ENCODE measurements around the gene ASRGL1.
"Not testable (repeated sequence)": the region's sequence is repeated elsewhere in the genome, so short reads cannot be mapped to it uniquely, and the experiment has no call there.

ASRGL1 gene

GRCh38 chr11:62370743-62371440 is 33.6 kb downstream of the ASRGL1 start:
- DNase-seq: peak; percentile 64
- H3K4me1 Mint-ChIP-seq: peaks cover 36% of the 10 kb centered on the region
- H3K4me3 Mint-ChIP-seq: no peak overlapping the region
- H3K9me3 Mint-ChIP-seq: peaks cover 1% of the 10 kb centered on the region
- H3K27ac Mint-ChIP-seq: peak overlapping the region; percentile 83
- CTCF ChIA-PET: interaction anchor here (1.0 to 1.3 kb wide), 2 partner anchors 30 to 31 kb away, joined by 3 to 4 read pairs; no protein-coding TSS in a partner anchor
- H3K27me3 Mint-ChIP-seq: no peaks in the 10 kb centered on the region
- H3K36me3 Mint-ChIP-seq: no peaks in the 10 kb centered on the region

- no peak overlapping the region for H3K4me3 Mint-ChIP-seq
- CTCF ChIA-PET: interaction anchor here (0.6 to 0.9 kb wide), 2 partner anchors 32 to 186 kb away, joined by 3 read pairs; no protein-coding TSS in a partner anchor
- no peaks in the 10 kb centered on the region for H3K36me3 Mint-ChIP-seq
- peaks cover 35% of the 10 kb centered on the region for H3K4me1 Mint-ChIP-seq
- H3K27me3 Mint-ChIP-seq: no peaks in the 10 kb centered on the region
- peak; percentile 46 for DNase-seq
- peak overlapping the region; percentile 34 for H3K27ac Mint-ChIP-seq
- peaks cover 1% of the 10 kb centered on the region for H3K9me3 Mint-ChIP-seq
Observed at GRCh38 chr11:62372871-62373270, 35.6 kb downstream of the ASRGL1 start.

GRCh38 chr11:62373464-62374119 is 36.3 kb downstream of the ASRGL1 start:
- H3K4me3 Mint-ChIP-seq: no peak overlapping the region
- CTCF ChIA-PET: interaction anchor here (0.8 to 2.1 kb wide), 3 partner anchors 21 to 35 kb away, joined by 4 to 8 read pairs (median 6); no protein-coding TSS in a partner anchor
- H3K4me1 Mint-ChIP-seq: peaks cover 28% of the 10 kb centered on the region
- H3K36me3 Mint-ChIP-seq: no peaks in the 10 kb centered on the region
- no peak overlapping the region for H3K27ac Mint-ChIP-seq
- no peak for DNase-seq
- H3K27me3 Mint-ChIP-seq: no peaks in the 10 kb centered on the region
- H3K9me3 Mint-ChIP-seq: no peaks in the 10 kb centered on the region

- CTCF ChIA-PET: interaction anchor here (1.3 to 2.1 kb wide), 3 partner anchors 15 to 34 kb away, joined by 4 to 8 read pairs (median 6); no protein-coding TSS in a partner anchor
- H3K4me3 Mint-ChIP-seq: no peak overlapping the region
- H3K27ac Mint-ChIP-seq: no peak overlapping the region
- peaks cover 7% of the 10 kb centered on the region for H3K27me3 Mint-ChIP-seq
- no peak for DNase-seq
- H3K36me3 Mint-ChIP-seq: no peaks in the 10 kb centered on the region
- no peaks in the 10 kb centered on the region for H3K9me3 Mint-ChIP-seq
- peaks cover 28% of the 10 kb centered on the region for H3K4me1 Mint-ChIP-seq
Observed at GRCh38 chr11:62374801-62375200, 37.6 kb downstream of the ASRGL1 start.

- H3K4me3 Mint-ChIP-seq, H3K9me3 Mint-ChIP-seq, DNase-seq, H3K36me3 Mint-ChIP-seq, H3K4me1 Mint-ChIP-seq, H3K27ac Mint-ChIP-seq: not testable (repeated sequence)
- peaks cover 10% of the 10 kb centered on the region for H3K27me3 Mint-ChIP-seq
- CTCF ChIA-PET: interaction anchor here (0.7 to 3.4 kb wide), 8 partner anchors 13 to 67 kb away, joined by 3 to 39 read pairs (median 6); partner anchors contain the start of gene ASRGL1
Observed at GRCh38 chr11:62378459-62379063, 41.3 kb downstream of the ASRGL1 start.

- CTCF ChIA-PET: interaction anchor here (0.9 to 1.6 kb wide), 7 partner anchors 10 to 208 kb away, joined by 3 to 12 read pairs (median 4); no protein-coding TSS in a partner anchor
- H3K36me3 Mint-ChIP-seq, H3K4me3 Mint-ChIP-seq, H3K4me1 Mint-ChIP-seq, H3K27ac Mint-ChIP-seq, H3K9me3 Mint-ChIP-seq, DNase-seq: not testable (repeated sequence)
- H3K27me3 Mint-ChIP-seq: peaks cover 10% of the 10 kb centered on the region
Observed at GRCh38 chr11:62379586-62379985, 42.3 kb downstream of the ASRGL1 start.

GRCh38 chr11:62380821-62381245 is 43.6 kb downstream of the ASRGL1 start:
- H3K27ac Mint-ChIP-seq, H3K4me3 Mint-ChIP-seq, H3K9me3 Mint-ChIP-seq, H3K36me3 Mint-ChIP-seq: not testable (repeated sequence)
- Mint-ChIP-seq H3K27me3 (peaks cover 10% of the 10 kb centered on the region), H3K4me1 (peaks cover 14% of the 10 kb centered on the region)
- peak; percentile 60 for DNase-seq
- CTCF ChIA-PET: interaction anchor here (0.7 to 1.6 kb wide), 9 partner anchors 10 to 209 kb away, joined by 3 to 9 read pairs (median 5); no protein-coding TSS in a partner anchor

- no peak for DNase-seq
- Mint-ChIP-seq H3K9me3 (no peaks in the 10 kb centered on the region), H3K4me3 (no peak overlapping the region), H3K4me1 (peaks cover 27% of the 10 kb centered on the region), H3K27me3 (peaks cover 10% of the 10 kb centered on the region), H3K27ac (no peak overlapping the region), H3K36me3 (no peaks in the 10 kb centered on the region)
- CTCF ChIA-PET: interaction anchor here (1.5 kb wide), 1 partner anchor 10 kb away, joined by 5 read pairs; no protein-coding TSS in a partner anchor
Observed at GRCh38 chr11:62383822-62384221, 46.6 kb downstream of the ASRGL1 start.

GRCh38 chr11:62386083-62386482 is 48.8 kb downstream of the ASRGL1 start:
- CTCF ChIA-PET: interaction anchor here (1.0 to 1.7 kb wide), 3 partner anchors 9 to 158 kb away, joined by 3 to 6 read pairs (median 3); no protein-coding TSS in a partner anchor
- not testable (repeated sequence) for H3K27me3 Mint-ChIP-seq, H3K27ac Mint-ChIP-seq, H3K4me3 Mint-ChIP-seq, H3K36me3 Mint-ChIP-seq, H3K9me3 Mint-ChIP-seq
- DNase-seq: peak; percentile 40
- H3K4me1 Mint-ChIP-seq: peaks cover 22% of the 10 kb centered on the region

- CTCF ChIA-PET: interaction anchor here (1.7 kb wide), 1 partner anchor 156 kb away, joined by 4 read pairs; no protein-coding TSS in a partner anchor
- Mint-ChIP-seq H3K36me3 (no peaks in the 10 kb centered on the region), H3K27ac (no peak overlapping the region), H3K27me3 (peaks cover 5% of the 10 kb centered on the region), H3K4me3 (no peak overlapping the region), H3K4me1 (peaks cover 20% of the 10 kb centered on the region), H3K9me3 (no peaks in the 10 kb centered on the region)
- no peak for DNase-seq
Observed at GRCh38 chr11:62387381-62387780, 50.1 kb downstream of the ASRGL1 start.

- CTCF ChIA-PET: interaction anchor here (1.0 to 1.7 kb wide), 2 partner anchors 12 to 154 kb away, joined by 4 read pairs; no protein-coding TSS in a partner anchor
- Mint-ChIP-seq H3K27me3 (peaks cover 5% of the 10 kb centered on the region), H3K27ac (no peak overlapping the region)
Observed at GRCh38 chr11:62388999-62389398, 51.8 kb downstream of the ASRGL1 start.

GRCh38 chr11:62390237-62390636 is 53.0 kb downstream of the ASRGL1 start:
- peaks cover 35% of the 10 kb centered on the region for H3K4me1 Mint-ChIP-seq
- DNase-seq: no peak
- CTCF ChIA-PET: interaction anchor here (1.0 to 3.2 kb wide), 7 partner anchors 8 to 170 kb away, joined by 3 to 14 read pairs (median 5); no protein-coding TSS in a partner anchor
- no peak overlapping the region for H3K27ac Mint-ChIP-seq
- H3K4me3 Mint-ChIP-seq: no peak overlapping the region
- no peaks in the 10 kb centered on the region for H3K36me3 Mint-ChIP-seq
- H3K9me3 Mint-ChIP-seq: no peaks in the 10 kb centered on the region
- peaks cover 5% of the 10 kb centered on the region for H3K27me3 Mint-ChIP-seq

More at GRCh38 chr11:62388999-62389398, 51.8 kb downstream of the ASRGL1 start:
- no peak overlapping the region for H3K4me3 Mint-ChIP-seq
- H3K36me3 Mint-ChIP-seq: no peaks in the 10 kb centered on the region
- no peak for DNase-seq
- peaks cover 31% of the 10 kb centered on the region for H3K4me1 Mint-ChIP-seq
- no peaks in the 10 kb centered on the region for H3K9me3 Mint-ChIP-seq

- H3K27me3 Mint-ChIP-seq: peaks cover 5% of the 10 kb centered on the region
- H3K4me1 Mint-ChIP-seq: peaks cover 31% of the 10 kb centered on the region
- CTCF ChIA-PET: interaction anchor here (0.8 to 6.8 kb wide), 7 partner anchors 8 to 170 kb away, joined by 3 to 54 read pairs (median 5); no protein-coding TSS in a partner anchor
- H3K27ac Mint-ChIP-seq: no peak overlapping the region
- no peak for DNase-seq
- H3K9me3 Mint-ChIP-seq: no peaks in the 10 kb centered on the region
- no peaks in the 10 kb centered on the region for H3K36me3 Mint-ChIP-seq
- no peak overlapping the region for H3K4me3 Mint-ChIP-seq
Observed at GRCh38 chr11:62390722-62391121, 53.5 kb downstream of the ASRGL1 start.

Measured in activated naive CD4-positive, alpha-beta T cell treated with anti-CD3 and anti-CD28 coated beads, Interleukin-2, amount 10 ng/mL, durations not matched to agents 7 days and 5 days (primary cell).